Liver (tissue), 9 donors: Measurements from ENCODE around the gene KRT25. TPM values are rescaled to one million over a fixed set of nuclear protein-coding genes. Genes with fewer than 3 reads are reported as not detected.

Source experiments
- DNase-seq: peaks from one replicate; pipeline ENCODE4 v3.0.0-alpha.2; 2017; ENCODE audit warnings: low spot score
- H3K27ac ChIP-seq, 2 donors: one replicate each; pipeline ENCODE4 v1.7.0; 2013; ENCODE audit warnings: inconsistent platforms in 2 of 2, low read length in 2 of 2, control low read depth in 1 of 2, low read depth in 1 of 2, mild to moderate bottlenecking in 1 of 2
- H3K27me3 ChIP-seq, 4 donors: one replicate each; pipeline versions ENCODE4 v1.6.1 to v1.7.0; 2013; ENCODE audit warnings: low read length in 3 of 4, inconsistent platforms in 1 of 4, mild to moderate bottlenecking in 1 of 4, moderate library complexity in 1 of 4; ENCODE audit not compliant: control insufficient read depth in 4 of 4, insufficient read depth in 4 of 4
- H3K36me3 ChIP-seq, 4 donors: one replicate each; pipeline versions ENCODE4 v1.6.1 to v1.7.0; 2013; ENCODE audit warnings: low read length in 3 of 4, mild to moderate bottlenecking in 3 of 4, low read depth in 1 of 4, moderate library complexity in 1 of 4; ENCODE audit not compliant: control insufficient read depth in 4 of 4, insufficient read depth in 3 of 4
- H3K4me1 ChIP-seq, 4 donors: one replicate each; pipeline versions ENCODE4 v1.6.1 to v1.7.0; 2013; ENCODE audit warnings: low read length in 3 of 4, mild to moderate bottlenecking in 3 of 4, moderate library complexity in 1 of 4; ENCODE audit not compliant: control insufficient read depth in 4 of 4, insufficient read depth in 4 of 4
- H3K4me3 ChIP-seq, 3 donors: one replicate each; pipeline versions ENCODE4 v1.6.1 to v1.7.0; 2013; ENCODE audit warnings: low read length in 3 of 3, control low read depth in 1 of 3, low read depth in 1 of 3, mild to moderate bottlenecking in 1 of 3
- H3K9ac ChIP-seq, 2 donors: one replicate each; pipeline ENCODE4 v1.7.0; 2013; ENCODE audit warnings: low read length in 2 of 2, mild to moderate bottlenecking in 2 of 2, moderate library complexity in 2 of 2, control low read depth in 1 of 2, low read depth in 1 of 2
- H3K9me3 ChIP-seq, 4 donors: one replicate each; pipeline versions ENCODE4 v1.6.1 to v1.7.0; 2013; ENCODE audit warnings: low read length in 3 of 4; ENCODE audit not compliant: control insufficient read depth in 4 of 4
- ATF3 ChIP-seq: IDR thresholded peaks from 2 replicates; pipeline ENCODE4 v1.6.1; 2016; ENCODE audit warnings: antibody characterized with exemption
- CTCF ChIP-seq: fragments of 150-350 bp; IDR thresholded peaks from 2 replicates; pipeline ENCODE4 v1.5.1; 2017; ENCODE audit warnings: improper control_type of control experiment, low read depth, low read length; ENCODE audit not compliant: missing input control
- EGR1 ChIP-seq, 2 donors: IDR thresholded peaks; 2 replicates each; pipeline ENCODE4 v1.6.1; 2016 to 2018; ENCODE audit warnings: antibody characterized with exemption in 2 of 2, low read depth in 2 of 2
- FOXA1 ChIP-seq: IDR thresholded peaks from 2 replicates; pipeline ENCODE4 v1.6.1; 2016; ENCODE audit warnings: antibody characterized with exemption
- FOXA2 ChIP-seq: IDR thresholded peaks from 2 replicates; pipeline ENCODE4 v1.6.1; 2016; ENCODE audit warnings: antibody characterized with exemption
- GABPA ChIP-seq, 2 donors: IDR thresholded peaks in 1 of 2; conservative IDR thresholded peaks in 1 of 2; 2 replicates each; pipeline ENCODE4 v1.6.1; 2016; ENCODE audit warnings: antibody characterized with exemption in 2 of 2, mild to moderate bottlenecking in 1 of 2, moderate library complexity in 1 of 2
- HNF4A ChIP-seq, 2 donors: conservative IDR thresholded peaks; 2 replicates each; pipeline ENCODE4 v1.6.1; 2016; ENCODE audit warnings: antibody characterized with exemption in 2 of 2, mild to moderate bottlenecking in 2 of 2
- HNF4G ChIP-seq: IDR thresholded peaks from 2 replicates; pipeline ENCODE4 v1.6.1; 2016; ENCODE audit warnings: antibody characterized with exemption
- JUND ChIP-seq, 2 donors: IDR thresholded peaks; 2 replicates each; pipeline ENCODE4 v1.6.1; 2016; ENCODE audit warnings: antibody characterized with exemption in 2 of 2
- MAX ChIP-seq: IDR thresholded peaks from 2 replicates; pipeline ENCODE4 v1.6.1; 2016; ENCODE audit warnings: antibody characterized with exemption
- NR2F2 ChIP-seq: IDR thresholded peaks from 2 replicates; pipeline ENCODE4 v1.6.1; 2016; ENCODE audit warnings: antibody characterized with exemption
- RAD21 ChIP-seq, 2 donors: IDR thresholded peaks; 2 replicates each; pipeline ENCODE4 v1.6.1; 2016; ENCODE audit warnings: antibody characterized with exemption in 2 of 2, mild to moderate bottlenecking in 2 of 2
- REST ChIP-seq: IDR thresholded peaks from 2 replicates; pipeline ENCODE4 v1.6.1; 2016; ENCODE audit warnings: antibody characterized with exemption, mild to moderate bottlenecking
- RXRA ChIP-seq, 2 donors: IDR thresholded peaks; 2 replicates each; pipeline ENCODE4 v1.6.1; 2017 to 2018; ENCODE audit warnings: antibody characterized with exemption in 2 of 2, mild to moderate bottlenecking in 1 of 2
- SP1 ChIP-seq: IDR thresholded peaks from 2 replicates; pipeline ENCODE4 v1.6.1; 2018; ENCODE audit warnings: antibody characterized with exemption, mild to moderate bottlenecking
- TAF1 ChIP-seq: conservative IDR thresholded peaks from 2 replicates; pipeline ENCODE4 v1.6.1; 2016; ENCODE audit warnings: antibody characterized with exemption, mild to moderate bottlenecking
- YY1 ChIP-seq: IDR thresholded peaks from 2 replicates; pipeline ENCODE4 v1.6.1; 2016; ENCODE audit warnings: antibody characterized with exemption, mild to moderate bottlenecking
- ZBTB33 ChIP-seq: IDR thresholded peaks from 2 replicates; pipeline ENCODE4 v1.6.1; 2016; ENCODE audit warnings: antibody characterized with exemption
- WGBS: extraction: QIAGEN DNeasy Blood & Tissue Kit; methylation state at CpG from one replicate; pipeline ENCODE4 v1.1.7; 2013; 5-methylcytosine and 5-hydroxymethylcytosine counted together
- polyA plus RNA-seq, 2 donors: library from polyadenylated mRNA; stranded (reverse) in 1 of 2; unstranded in 1 of 2; fragments of 200-250 nt in 1 of 2; fragments of >200 nt in 1 of 2; fragmentation: Nextera tagmentation in 1 of 2; extraction: Ambion mirVana in 1 of 2; gene quantifications; one replicate each; pipeline versions ENCODE4 v1.2.1 to v1.2.3, GENCODE V29; 2013 to 2015
- total RNA-seq, 2 donors: library from RNA; depleted of rRNA; stranded (reverse); fragments of >200 nt; gene quantifications; one replicate each; pipeline ENCODE4 v1.2.3, GENCODE V29; 2014
- donor health status: healthy.
- donor health status: healthy.
- donor health status: healthy.
- donor health status: healthy.
- donor health status: healthy.

Gene KRT25
- total and polyA plus RNA-seq, 4 donors = not detected

- Histone ChIP-seq H3K36me3 (no peaks in the 10 kb centered on the region), H3K9me3 (peaks cover 0 to 4% (median 0%) of the 10 kb centered on the region in 4 donors), H3K27ac (no peak overlapping the region), H3K9ac (no peak overlapping the region), H3K27me3 (no peaks in the 10 kb centered on the region), H3K4me3 (no peak overlapping the region), H3K4me1 (no peaks in the 10 kb centered on the region)
- TF ChIP-seq GABPA (IDR thresholded peaks at IDR 0.05 in 1 of 2, conservative IDR thresholded peaks at IDR 0.05 in 1 of 2) (no peak), ATF3 (no peak), TAF1 (no peak), RAD21 (IDR thresholded peaks at IDR 0.05) (no peak), FOXA2 (no peak), REST (no peak), SP1 (no peak), FOXA1 (no peak), CTCF (no peak), ZBTB33 (no peak), JUND (IDR thresholded peaks at IDR 0.05) (no peak), YY1 (no peak), EGR1 (IDR thresholded peaks at IDR 0.05; ENCODE audit: low read depth in 2 of 2) (no peak), HNF4A (conservative IDR thresholded peaks at IDR 0.05) (no peak), NR2F2 (no peak), HNF4G (no peak), MAX (no peak), RXRA (IDR thresholded peaks at IDR 0.05) (no peak)
- 85% methylated on average over 14 of the region's 14 CpGs for WGBS
- no peak for DNase-seq
Observed at GRCh38 chr17:40751065-40751464, 4.1 kb downstream of the KRT25 start.
